ENCODE results near the gene PRG3.

PRG3 gene, protein sequence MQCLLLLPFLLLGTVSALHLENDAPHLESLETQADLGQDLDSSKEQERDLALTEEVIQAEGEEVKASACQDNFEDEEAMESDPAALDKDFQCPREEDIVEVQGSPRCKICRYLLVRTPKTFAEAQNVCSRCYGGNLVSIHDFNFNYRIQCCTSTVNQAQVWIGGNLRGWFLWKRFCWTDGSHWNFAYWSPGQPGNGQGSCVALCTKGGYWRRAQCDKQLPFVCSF

DNA sequence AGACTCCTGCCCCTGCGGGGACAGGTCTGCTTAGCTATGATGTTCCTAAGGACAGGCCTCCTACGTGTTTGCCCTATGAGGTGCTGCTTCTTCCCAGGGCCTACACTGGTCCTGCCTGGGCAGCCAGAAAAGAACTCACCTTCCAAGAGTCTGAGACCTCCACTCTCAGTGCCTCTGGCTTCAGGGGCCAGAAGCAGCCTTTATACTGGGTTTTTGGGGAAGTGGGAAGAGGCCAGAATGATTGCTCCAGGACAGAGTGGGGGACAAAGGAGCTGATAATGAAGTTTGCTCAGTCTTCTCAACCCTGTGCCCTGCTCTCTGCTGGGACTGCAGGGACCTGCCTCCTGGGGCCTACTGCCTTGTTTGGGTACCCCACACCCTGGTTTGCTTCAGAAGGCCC lies at the start of gene PRG3:
Gene PRG3 (minus strand): TSS at position 176 of the 400 bp plus-strand sequence. CDS start 442 bp downstream, outside the sequence.
- DNase-seq: no peak

DNA sequence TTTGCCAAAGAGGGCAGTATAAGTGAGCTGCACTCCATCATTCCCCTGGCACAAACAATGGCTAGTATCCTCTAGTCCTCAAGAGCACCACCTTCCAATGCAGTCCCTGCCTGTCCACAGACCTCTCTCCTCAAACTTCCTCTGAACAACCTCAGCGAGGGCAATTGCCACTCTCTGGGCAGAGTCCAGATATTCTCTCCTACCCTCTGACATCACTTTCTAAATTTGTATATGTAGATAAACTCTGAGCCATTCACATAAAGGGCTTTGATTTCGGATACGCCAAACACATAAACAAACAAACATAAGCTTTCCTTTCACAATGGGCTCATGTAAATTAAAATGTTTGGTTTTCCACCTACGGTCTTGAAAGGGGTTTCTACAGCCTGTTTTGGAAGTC lies 49.0 kb upstream of the PRG3 start:
- DNase-seq: no peak

DNA sequence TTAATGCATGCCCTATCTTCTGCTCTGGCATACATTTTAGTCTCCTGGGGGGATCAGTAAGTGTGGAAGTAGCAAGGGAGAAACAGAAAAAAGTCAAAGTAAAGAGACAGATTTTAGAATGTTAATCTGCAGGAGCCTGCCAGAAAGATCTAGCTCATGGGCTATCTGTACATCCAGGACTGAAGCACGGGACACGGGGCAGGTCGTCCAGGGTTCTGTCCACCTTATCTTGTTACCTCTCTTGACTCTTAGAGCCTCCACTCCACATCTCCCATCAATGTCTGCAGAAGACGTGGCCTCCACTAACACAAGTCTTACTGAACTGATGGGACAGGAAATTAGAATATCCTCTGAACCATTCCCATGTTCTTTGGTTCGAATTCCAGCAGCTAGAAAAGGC lies 47.7 kb upstream of the PRG3 start:
- no peak for DNase-seq

DNA sequence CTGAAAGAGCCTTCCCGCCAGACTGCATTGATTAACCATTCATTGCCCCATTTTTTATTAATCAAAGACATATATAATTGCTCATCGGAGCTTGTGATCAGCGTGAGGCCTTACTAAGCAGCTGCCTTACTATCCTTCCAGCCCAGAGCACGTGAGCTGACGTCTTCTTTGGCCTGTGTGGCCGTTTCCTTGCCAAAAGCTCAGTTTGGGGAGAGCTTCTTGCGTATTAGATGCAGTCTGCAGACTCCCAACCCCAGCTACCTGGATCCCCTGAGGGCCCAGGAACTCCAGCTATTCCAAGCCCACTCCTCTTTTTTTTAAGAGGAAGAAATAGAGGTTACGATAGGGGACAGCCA lies 46.8 kb upstream of the PRG3 start:
- DNase-seq: no peak

DNA sequence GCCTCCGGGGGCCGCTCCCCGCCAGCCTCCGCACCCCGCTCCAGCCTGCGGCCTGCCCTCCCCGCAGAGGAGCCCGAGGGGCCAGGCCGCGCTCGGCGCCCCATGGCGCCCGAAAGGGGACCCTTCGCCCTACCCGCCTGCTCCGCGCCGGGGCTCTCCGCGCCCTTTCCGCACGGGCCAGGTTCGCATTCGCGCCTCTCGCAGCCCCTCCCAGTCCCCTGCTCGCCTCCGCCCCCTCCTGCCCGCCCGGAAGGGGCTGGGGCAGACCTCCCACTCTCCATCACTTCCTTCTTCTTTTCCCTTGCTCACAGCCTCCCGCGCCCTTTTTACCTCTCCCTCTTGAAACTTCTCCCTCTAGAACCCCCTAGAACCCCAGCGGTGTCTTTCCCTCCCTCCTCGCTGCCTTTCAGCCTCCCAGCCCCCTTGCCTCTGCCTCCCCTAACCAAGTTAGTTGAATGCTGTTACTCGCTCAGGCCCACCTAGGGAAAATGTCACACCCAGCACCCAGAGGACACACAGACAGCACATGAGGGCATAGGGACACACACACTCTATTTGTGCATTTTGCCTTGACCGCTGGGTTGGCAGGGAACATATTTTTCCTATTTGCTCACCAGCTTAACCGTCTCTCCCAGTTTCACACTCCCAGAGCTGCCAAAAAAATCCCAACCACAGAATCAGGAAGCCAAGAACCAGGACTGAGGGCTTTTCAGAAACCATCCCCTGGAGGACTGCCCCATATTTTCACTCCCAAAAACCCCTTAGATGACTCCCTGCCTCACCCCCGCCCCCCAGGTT lies 46.2 kb upstream of the PRG3 start, which contains the start of gene SLC43A3:
Gene SLC43A3 (minus strand): TSS at position 193 of the 798 bp plus-strand sequence. CDS start 949 bp downstream, outside the sequence.
- DNase-seq: no peak

DNA sequence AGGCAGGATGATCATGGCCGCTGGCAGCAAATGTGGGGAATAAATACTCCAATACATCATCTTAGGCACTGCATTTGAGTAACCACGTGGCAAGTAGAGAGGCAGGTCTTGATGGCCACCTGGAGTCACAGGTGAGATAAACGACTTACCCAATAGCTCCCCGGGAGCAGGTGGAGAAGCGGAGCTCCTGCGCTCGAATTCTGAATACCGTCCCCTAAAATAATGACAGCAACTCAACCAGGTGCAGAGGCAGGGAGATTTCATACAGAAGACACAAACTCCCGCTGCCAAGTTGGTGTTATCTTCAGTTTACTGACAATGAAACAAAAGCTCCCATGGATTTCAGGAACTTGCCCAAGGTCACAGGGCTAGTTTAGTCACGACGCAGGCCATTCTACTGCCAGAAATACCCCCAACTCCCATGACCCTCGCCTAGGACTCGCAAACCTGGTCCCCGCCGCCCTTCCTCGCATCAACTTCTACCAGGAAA lies 45.5 kb upstream of the PRG3 start:
- no peak for DNase-seq

DNA sequence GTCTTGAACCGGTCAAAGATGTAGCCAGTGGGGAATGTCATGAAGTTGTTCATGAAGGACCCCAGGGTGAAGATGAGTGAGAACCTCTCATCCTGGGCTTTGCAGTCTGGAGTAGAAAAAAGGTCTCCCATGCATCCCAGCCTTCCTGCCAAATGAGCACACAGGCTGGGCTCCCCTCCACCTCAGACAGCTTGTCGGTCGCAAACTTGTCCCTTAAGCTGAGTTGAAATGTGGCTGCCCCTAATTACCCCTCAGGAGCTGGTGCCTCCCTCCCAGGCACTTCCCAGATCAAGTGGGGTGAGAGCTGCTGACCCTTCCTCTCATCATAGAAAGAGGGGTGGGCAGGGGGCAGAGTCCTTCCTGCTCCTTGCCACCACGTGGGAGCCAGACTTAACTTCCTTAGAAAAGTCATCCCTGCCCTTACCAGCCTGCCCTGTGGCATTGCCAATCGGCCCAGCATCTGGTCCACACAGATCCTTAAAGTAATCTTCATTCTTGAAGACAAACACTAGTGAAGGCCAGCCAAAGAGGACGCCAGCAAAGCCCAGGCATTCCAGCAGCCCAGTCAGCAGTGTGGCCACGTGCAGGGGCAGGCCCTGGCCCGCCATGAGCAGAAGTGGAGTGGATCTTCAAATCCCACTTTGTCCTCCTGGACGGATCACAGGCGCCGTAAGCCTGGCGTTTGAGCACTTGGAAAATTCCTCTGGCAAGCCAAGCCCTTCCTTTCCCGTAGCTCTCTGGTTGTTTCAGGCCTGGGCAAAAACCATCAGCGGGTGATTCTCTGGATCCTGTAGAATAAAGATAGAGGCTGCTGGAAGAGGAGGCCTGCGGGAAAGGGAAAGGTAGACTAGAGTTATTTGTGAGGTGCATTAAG lies 44.9 kb upstream of the PRG3 start:
- DNase-seq: no peak

DNA sequence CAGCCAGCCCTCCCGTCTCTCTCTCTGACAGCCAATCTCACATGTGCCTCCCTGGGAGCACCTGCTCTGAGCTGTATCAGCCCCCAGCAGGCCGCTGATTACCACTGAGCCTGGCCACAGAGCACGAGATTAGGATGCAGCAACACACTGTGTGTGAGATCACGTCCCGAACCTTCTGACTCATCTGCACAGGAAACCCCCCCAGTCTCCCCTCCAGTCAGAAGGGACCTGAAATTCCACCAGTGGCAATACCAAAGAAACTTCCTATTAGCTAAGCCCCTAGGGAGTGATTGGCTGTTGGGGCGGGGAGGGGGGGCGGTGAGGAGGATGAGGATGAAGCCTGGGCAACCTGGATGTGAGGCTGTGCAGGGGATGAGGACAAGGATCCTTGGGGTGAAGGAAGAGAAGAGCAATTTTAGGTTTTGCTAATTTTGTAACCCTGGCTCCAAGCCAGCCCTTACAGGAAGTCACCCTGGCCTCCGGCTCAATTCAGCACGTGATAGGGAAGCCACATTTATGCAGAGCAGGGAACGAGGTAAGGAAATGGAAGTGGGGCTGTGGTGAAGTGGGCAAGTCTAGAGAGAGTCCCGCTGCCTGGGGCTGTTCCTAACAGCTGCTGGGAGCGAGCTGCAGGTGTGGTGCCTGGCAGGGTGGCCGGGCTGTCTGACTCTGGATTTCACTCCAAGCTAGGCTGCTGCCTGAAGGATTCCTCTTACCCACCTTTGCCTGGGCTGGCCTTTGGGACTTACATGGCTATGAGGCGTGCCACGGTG lies 44.0 kb upstream of the PRG3 start:
- peak; percentile 94 for DNase-seq

DNA sequence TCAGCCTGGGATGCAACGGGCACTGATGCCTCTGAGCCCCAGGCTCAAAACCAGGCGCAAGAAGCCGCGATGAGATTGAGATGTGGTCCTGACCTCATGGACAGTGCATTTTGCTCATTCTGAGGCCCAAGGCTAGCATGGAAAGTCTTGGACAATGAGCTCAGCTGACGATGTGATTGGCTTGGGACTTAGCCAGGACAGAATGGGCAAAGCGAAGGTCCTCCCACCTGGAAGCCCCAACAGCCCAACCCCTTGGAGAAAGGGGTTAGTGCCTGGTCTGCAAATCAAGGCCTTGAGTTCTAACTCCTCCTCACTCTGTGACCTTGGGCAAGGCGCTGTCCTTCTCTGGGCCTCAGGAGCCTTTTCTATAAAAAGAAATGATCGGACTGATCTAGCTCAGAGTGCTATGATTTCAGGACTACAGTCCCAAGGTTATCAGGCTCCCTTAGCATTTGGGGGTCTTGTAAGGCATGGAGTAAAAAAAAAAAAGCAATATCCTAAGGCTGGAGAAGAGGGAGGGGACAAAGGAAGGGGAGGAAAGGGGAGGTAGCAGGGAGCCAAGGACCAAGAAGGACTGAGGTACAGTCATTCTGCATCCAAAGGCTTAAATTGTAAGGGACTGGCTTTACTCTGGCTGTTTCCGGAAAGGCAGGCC lies 43.3 kb upstream of the PRG3 start:
- DNase-seq: no peak

DNA sequence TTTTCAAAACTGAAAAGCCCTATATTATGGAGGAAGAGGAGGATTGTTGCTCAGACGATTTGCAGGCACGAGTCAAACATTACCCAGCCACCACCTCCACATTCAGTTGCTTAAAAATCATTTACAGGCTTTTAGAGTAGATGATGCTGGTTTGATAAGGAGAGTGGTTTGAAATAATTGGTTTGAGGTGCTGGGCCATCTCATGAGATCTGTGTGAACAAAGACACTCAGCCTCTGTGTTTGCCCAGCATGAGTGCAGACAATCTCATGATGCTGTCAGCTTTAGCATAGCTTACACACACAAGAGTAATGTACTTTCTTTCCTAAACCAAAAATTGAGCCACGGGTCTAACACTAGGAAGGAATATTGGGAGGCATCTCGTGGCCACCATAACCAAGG lies 41.7 kb upstream of the PRG3 start:
- DNase-seq: no peak

DNA sequence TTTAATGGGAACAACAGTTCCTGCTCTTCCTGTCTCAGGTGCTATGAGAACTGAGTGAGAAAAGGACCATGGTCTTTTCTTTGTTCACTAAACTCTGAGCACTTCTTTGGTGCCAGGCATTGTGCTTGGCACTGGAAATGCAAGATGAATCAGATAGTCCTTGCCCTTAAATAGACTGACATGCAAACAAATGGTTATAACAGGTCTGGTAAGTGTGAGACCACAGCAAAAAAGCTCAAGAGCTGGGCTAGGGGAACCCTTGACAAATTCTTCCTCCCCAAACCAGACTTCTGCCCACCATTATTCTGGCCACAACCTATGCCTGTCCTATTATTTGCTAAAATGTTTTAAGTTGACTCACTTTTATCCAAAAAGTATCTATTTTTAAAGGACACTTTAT lies 40.9 kb upstream of the PRG3 start:
- no peak for DNase-seq

DNA sequence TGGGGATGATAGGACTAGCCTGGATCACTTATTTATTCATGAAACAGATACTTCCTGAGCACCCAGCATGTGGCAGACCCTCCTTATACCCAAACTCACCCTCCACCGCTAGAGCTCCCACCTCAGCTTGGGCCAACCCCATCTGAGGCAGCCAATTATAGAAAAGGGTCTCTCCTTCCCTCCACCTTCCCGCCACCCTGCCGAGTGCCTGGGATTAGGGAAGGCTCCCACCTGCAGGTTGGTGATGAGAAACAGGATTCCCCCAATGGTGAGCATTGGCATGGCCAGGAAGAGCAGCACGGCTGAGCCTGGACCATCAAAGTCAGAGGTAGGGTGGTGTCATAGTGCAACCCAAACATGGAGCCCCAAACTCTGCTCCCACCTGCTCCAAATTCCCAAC lies 40.1 kb upstream of the PRG3 start:
- DNase-seq: no peak

DNA sequence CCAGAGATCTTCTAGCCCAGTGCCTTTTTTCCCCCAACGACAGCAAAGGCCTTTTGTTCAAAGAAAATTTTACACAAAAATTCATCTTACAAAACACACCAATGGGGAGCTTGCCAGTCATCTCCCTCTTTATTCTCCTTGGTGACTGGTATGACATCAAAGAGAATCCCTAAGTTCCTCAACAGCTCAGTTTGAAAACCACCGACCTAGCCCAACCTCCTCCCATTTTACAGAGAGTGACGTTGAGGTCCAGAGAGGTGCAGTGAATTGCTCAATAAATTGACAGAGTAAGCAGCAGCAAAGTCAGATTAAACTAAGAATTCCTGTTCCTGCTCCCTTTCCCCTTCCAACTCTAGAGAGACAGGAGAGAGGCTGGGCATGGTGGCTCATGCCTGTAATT lies 38.2 kb upstream of the PRG3 start:
- DNase-seq: no peak

DNA sequence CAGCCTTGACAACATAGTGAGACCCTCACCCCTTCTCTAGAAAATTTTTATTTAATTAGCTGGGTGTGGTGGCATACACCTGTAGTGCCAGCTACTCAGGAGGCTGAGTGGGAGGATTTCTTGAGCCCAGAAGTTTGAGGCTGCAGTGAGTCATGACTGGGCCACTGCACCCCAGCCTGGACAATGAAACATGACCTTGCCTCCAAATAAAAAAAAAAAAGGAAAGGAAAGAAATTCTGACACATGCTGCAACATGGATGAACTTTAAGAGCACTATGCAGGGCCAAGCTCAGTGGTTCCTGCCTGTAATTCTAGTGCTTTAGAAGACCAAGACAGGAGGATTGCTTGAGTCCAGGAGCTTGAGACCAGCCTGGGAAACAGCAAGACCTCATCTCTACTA lies 37.2 kb upstream of the PRG3 start:
- no peak for DNase-seq

DNA sequence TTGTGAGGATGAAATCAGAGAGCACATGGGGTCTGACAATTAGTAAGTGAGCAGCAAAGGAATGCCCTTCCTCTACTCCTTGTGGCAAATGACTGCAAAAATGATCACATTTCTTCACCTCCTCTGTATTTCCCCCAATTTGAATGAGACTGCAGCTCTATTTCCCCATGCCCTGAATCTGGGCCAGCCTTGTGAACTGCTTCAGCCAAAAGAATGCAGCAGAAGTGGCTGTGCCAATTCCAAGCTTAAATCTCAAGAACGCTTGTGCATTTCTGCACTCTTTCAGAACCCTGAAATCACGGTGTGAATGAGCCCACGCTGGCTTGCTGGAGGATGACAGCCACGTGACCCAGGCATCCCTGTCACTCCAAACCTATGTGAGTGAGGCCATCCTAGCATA lies 36.1 kb upstream of the PRG3 start:
- DNase-seq: no peak

DNA sequence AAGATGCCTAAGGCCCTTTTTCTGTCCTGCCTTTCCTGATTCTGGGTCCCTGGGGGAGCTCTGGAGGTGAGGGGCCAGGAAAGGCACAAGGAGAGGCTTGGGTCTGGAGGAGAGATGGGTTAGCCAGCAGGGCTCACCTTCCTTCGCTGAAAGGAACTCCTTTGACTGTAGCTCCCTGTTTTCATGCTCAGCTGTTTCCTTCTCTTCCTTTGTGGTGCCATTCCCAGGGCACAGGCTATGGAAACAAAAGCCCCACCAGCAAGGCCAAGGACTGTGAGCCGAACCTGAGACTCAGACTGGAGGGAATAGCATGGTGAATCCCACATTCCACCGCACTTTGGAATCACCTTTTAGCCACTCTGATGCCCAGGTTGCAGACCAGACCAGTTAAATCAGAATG lies 35.5 kb upstream of the PRG3 start:
- no peak for DNase-seq

DNA sequence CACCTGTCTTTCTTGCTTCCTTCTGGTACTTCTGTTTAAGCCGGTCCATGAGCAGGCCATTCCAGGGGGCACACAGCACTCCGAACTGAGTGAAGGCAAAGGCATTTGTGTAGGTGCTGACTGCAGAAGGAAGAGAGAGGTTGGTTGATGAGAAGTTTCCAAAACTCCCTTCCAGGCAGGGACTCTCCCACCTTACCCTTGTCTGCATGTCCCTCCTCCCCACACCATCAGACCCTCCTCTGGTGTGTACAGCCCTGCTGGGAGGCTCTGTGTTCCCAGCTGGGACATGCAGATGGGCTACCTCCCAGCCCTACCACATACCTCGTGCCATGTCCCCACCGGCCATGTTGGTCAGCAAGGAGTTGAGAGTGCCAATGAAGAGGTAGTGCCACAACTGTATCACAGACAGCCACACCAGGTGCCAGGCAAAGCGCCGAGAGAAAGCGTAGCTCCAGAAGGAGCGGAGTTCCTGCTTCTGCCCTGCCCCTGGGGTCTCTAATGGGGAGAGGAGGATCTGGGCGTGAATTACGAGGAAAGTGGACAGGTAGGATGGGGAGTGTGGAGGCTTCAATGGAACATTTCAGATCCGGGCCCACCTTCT lies 33.8 kb upstream of the PRG3 start:
- no peak for DNase-seq

DNA sequence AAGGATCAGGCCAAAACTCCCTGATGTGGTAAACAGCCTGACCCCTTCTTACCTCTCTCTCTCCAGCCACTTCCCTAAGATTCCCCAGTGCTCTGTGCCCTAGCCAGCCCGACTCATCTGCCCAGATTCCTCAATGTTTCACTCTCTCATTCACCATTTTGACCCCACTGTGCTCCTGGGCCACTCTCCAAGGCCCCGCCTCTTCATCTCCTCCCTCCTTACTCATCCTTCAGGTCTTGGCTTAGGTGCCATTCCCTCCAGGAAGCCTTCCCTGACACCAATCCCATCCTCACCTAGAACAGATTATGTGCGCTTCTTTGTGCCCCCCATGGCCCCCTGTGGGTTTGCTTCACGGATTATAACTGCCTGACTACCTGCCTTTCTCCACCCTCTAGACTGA lies 32.7 kb upstream of the PRG3 start:
- no peak for DNase-seq

DNA sequence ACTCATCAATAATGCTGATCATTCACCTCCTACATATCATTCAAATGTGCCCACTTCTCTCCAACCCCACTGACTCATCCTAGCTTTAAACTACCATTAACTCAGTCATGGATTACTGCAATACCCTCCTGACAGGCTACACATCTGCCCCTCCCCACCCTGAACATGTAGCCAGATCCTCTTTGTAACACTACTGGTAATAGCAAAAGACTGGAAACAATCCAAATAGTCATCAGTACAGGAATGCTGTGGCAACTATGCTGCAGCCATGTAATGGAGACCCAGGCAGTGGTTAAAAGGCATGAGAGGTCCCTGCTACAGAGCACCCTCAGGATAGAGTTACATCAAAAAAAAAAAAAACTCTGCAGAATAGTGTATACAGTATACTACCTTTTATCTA lies 29.3 kb upstream of the PRG3 start:
- DNase-seq: no peak

DNA sequence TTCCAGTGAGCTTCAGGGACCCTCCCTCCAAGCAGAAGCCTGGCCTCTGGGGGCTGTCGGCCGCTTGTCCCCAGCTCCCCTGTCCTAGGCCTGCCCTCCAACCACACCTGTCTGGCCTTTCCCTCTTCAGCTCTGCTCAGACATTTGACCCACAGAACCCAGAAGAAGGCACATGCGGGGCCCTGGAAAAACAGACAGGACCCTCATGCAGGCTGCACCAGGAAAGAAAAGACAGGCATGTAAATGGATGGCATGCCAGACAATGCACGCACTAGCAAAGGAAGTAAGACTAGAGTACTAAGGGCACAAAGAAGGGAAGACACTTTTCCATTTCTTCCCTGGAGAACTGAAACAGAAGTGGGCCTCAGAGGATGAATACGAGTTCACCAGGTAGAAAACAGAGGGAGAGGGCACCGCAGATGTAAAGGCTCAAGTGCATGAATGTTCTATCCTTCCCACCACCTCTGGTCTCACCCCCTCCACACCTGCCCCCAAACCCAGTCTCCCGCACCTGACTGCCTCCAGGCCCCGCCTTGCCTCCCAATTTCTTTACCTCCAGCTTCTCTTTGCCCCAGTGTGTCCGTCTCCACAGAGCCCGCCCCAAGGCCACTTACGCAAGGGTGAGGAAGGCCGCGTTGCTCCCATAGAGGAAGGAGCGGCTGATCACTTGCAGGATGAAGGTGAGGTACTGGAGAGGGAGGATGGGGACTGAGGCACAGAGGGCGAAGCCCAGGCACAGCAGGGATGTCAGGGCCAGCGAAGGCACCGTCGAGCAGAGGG lies 28.6 kb upstream of the PRG3 start:
- no peak for DNase-seq

DNA sequence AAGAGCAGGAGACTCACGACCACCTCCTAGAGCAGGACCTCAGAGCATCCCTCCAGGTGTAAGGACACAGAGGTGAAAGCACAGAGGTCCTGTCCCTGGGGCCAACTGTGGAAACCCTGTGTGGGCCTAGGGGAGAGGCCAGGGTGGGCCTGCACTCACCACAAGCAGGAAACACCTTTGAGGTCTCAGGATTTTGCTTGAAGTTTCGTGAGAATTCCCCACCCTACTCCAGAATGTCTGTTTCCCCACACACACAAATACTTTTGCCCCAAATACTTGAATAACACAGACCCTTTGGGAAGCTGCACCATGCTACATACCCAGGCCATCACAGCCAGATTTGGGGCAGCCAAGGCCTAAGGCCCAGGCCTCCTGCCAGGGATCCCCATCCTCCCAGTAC lies 27.8 kb upstream of the PRG3 start:
- no peak for DNase-seq

All from SIG-M5 (cell line).